ENCODE data around the gene MAEA. TPM values are rescaled to one million over a fixed set of nuclear protein-coding genes. Genes with fewer than 3 reads are reported as not detected.

Gene MAEA
- total RNA-seq, 1 donor: 70.6 TPM

GRCh38 chr4:1354136-1354982 is 64.7 kb downstream of the MAEA start:
- Histone ChIP-seq H2AFZ (ENCODE audit: low read length) (no peak overlapping the region), H3K4me2 (ENCODE audit: insufficient read depth, low read length) (no peak overlapping the region), H4K20me1 (ENCODE audit: insufficient read depth, low read length) (peaks cover 10% of the 10 kb centered on the region), H3K4me1 (ENCODE audit: insufficient read depth, low read length) (no peaks in the 10 kb centered on the region), H3K36me3 (ENCODE audit: insufficient read depth, low read length) (peaks cover 22% of the 10 kb centered on the region), H3K4me3 (ENCODE audit: insufficient read depth, low read length) (no peak overlapping the region), H3K27ac (ENCODE audit: low read depth, low read length) (no peak overlapping the region), H3K27me3 (ENCODE audit: insufficient read depth, low read length) (no peaks in the 10 kb centered on the region), H3K79me2 (ENCODE audit: insufficient read depth, low read length) (peaks cover 14% of the 10 kb centered on the region), H3K9me3 (ENCODE audit: low read depth, low read length) (no peaks in the 10 kb centered on the region)
- TF ChIP-seq, protein P1, sequence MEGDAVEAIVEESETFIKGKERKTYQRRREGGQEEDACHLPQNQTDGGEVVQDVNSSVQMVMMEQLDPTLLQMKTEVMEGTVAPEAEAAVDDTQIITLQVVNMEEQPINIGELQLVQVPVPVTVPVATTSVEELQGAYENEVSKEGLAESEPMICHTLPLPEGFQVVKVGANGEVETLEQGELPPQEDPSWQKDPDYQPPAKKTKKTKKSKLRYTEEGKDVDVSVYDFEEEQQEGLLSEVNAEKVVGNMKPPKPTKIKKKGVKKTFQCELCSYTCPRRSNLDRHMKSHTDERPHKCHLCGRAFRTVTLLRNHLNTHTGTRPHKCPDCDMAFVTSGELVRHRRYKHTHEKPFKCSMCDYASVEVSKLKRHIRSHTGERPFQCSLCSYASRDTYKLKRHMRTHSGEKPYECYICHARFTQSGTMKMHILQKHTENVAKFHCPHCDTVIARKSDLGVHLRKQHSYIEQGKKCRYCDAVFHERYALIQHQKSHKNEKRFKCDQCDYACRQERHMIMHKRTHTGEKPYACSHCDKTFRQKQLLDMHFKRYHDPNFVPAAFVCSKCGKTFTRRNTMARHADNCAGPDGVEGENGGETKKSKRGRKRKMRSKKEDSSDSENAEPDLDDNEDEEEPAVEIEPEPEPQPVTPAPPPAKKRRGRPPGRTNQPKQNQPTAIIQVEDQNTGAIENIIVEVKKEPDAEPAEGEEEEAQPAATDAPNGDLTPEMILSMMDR (IDR thresholded peaks at IDR 0.05; ENCODE audit: extremely low read depth, low read depth, low read length): no peak
- no peak for DNase-seq (ENCODE audit: insufficient read length, low spot score, missing footprints)

DNA sequence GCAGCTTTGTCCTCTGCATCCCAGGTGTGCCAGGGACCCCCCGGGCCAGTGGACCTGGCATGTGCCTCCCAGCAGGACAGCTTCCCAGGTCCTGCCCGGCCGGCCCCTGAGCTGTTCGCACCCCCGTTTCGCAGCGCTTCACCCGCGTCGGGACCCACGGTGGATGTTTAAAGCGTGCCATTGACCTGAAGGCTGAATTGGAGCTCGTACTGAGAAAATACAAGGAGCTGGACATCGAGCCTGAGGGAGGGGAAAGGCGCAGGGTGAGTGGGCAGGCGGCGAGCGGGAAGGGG is 65.2 kb downstream of the MAEA start:
- H3K4me1 ChIP-seq (ENCODE audit: insufficient read depth, low read length): no peaks in the 10 kb centered on the region
- peaks cover 10% of the 10 kb centered on the region for H4K20me1 ChIP-seq (ENCODE audit: insufficient read depth, low read length)
- TF ChIP-seq, protein P1 (IDR thresholded peaks at IDR 0.05; ENCODE audit: extremely low read depth, low read depth, low read length): no peak
- H3K4me3 ChIP-seq (ENCODE audit: insufficient read depth, low read length): no peak overlapping the region
- no peak overlapping the region for H3K27ac ChIP-seq (ENCODE audit: low read depth, low read length)
- peaks cover 8% of the 10 kb centered on the region for H3K79me2 ChIP-seq (ENCODE audit: insufficient read depth, low read length)
- peaks cover 22% of the 10 kb centered on the region for H3K36me3 ChIP-seq (ENCODE audit: insufficient read depth, low read length)
- DNase-seq (ENCODE audit: insufficient read length, low spot score, missing footprints): no peak
- no peaks in the 10 kb centered on the region for H3K9me3 ChIP-seq (ENCODE audit: low read depth, low read length)
- H3K27me3 ChIP-seq (ENCODE audit: insufficient read depth, low read length): no peaks in the 10 kb centered on the region
- no peak overlapping the region for H2AFZ ChIP-seq (ENCODE audit: low read length)
- H3K4me2 ChIP-seq (ENCODE audit: insufficient read depth, low read length): no peak overlapping the region

GRCh38 chr4:1355378-1355777 is 65.7 kb downstream of the MAEA start:
- H3K4me3 ChIP-seq (ENCODE audit: insufficient read depth, low read length): no peak overlapping the region
- H4K20me1 ChIP-seq (ENCODE audit: insufficient read depth, low read length): peaks cover 10% of the 10 kb centered on the region
- H3K4me2 ChIP-seq (ENCODE audit: insufficient read depth, low read length): no peak overlapping the region
- H3K27ac ChIP-seq (ENCODE audit: low read depth, low read length): no peak overlapping the region
- H3K36me3 ChIP-seq (ENCODE audit: insufficient read depth, low read length): peaks cover 22% of the 10 kb centered on the region
- TF ChIP-seq, protein P1 (IDR thresholded peaks at IDR 0.05; ENCODE audit: extremely low read depth, low read depth, low read length): no peak
- no peak for DNase-seq (ENCODE audit: insufficient read length, low spot score, missing footprints)
- H3K4me1 ChIP-seq (ENCODE audit: insufficient read depth, low read length): no peaks in the 10 kb centered on the region
- H3K9me3 ChIP-seq (ENCODE audit: low read depth, low read length): no peaks in the 10 kb centered on the region
- H3K79me2 ChIP-seq (ENCODE audit: insufficient read depth, low read length): peaks cover 4% of the 10 kb centered on the region
- no peak overlapping the region for H2AFZ ChIP-seq (ENCODE audit: low read length)
- no peaks in the 10 kb centered on the region for H3K27me3 ChIP-seq (ENCODE audit: insufficient read depth, low read length)

DNA sequence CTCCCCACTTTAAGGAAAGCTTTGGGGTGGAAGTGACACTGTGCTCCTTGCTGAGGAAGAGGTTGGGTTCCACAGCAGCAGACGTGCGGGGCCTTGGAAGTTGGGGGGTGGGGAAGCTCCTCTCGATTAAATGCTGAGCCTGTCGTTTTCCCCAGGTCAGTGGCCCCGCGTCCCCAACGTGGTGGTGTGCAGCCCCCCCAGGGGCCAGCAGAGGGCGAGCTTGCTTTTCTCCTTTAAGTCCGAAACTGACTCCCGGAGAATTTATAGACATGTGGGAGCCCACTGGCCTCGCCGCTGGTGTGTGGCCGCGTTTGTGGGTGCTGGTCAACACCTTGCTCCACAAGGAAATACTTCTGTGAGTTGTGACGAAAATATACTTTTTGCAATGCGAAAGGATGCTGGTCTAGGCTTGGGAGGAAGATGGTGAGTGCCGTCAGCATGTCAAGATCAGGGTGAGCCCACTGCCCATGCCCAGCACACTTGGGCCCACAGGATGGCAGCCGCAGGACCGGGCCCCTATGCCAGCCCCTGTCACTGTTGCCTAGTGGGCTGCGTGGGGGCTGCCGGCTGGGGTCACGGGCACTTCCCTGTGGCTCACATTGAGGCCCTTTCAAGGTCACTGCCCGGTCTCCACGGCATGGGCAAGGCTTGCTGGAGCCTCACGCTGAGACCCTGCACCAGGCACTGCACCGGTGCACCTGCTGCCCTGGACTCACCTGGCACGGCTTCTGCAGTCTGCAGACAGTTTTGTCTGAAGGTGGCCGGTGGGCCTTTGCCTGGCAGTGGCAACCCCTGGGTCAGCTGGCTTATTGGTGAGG is 66.7 kb downstream of the MAEA start:
- TF ChIP-seq, protein P1 (IDR thresholded peaks at IDR 0.05; ENCODE audit: extremely low read depth, low read depth, low read length): peak; percentile 77
- H3K27me3 ChIP-seq (ENCODE audit: insufficient read depth, low read length): no peaks in the 10 kb centered on the region
- H3K4me3 ChIP-seq (ENCODE audit: insufficient read depth, low read length): no peak overlapping the region
- H3K36me3 ChIP-seq (ENCODE audit: insufficient read depth, low read length): peaks cover 22% of the 10 kb centered on the region
- H2AFZ ChIP-seq (ENCODE audit: low read length): no peak overlapping the region
- H3K4me2 ChIP-seq (ENCODE audit: insufficient read depth, low read length): no peak overlapping the region
- DNase-seq (ENCODE audit: insufficient read length, low spot score, missing footprints): peak; percentile 99
- H3K27ac ChIP-seq (ENCODE audit: low read depth, low read length): no peak overlapping the region
- no peaks in the 10 kb centered on the region for H3K79me2 ChIP-seq (ENCODE audit: insufficient read depth, low read length)
- H3K4me1 ChIP-seq (ENCODE audit: insufficient read depth, low read length): no peaks in the 10 kb centered on the region
- peaks cover 10% of the 10 kb centered on the region for H4K20me1 ChIP-seq (ENCODE audit: insufficient read depth, low read length)
- no peaks in the 10 kb centered on the region for H3K9me3 ChIP-seq (ENCODE audit: low read depth, low read length)
